Measurements from ENCODE around the gene LMAN2L.

Gene LMAN2L

GRCh38 chr2:96703021-96703751 lies 36.7 kb downstream of the LMAN2L start:
- no peak for DNase-seq (ENCODE audit: low spot score)

- DNase-seq (ENCODE audit: low spot score): no peak
These were observed 37.6 kb downstream of the LMAN2L start for GRCh38 chr2:96702098-96702785.

DNA sequence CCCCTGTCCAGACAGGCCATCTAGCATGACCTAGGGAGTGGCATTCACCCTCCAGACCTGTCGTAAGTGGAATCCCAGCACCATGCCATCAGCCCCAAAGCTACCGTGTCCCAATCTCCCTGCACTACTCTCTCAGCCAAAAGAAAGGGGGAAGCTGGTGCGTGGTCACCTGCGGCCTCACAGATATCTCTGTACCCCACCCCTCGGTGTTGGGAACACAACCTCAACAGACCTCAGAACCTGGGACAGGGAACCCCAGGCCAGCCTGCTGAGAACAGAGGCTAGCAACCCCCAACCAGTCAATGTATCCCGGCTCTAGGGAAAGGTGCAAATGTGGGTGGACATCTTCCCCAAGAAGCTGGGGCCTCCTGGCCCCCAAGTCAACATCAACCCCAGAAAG lies 38.2 kb downstream of the LMAN2L start:
- no peak for DNase-seq (ENCODE audit: low spot score)

DNA sequence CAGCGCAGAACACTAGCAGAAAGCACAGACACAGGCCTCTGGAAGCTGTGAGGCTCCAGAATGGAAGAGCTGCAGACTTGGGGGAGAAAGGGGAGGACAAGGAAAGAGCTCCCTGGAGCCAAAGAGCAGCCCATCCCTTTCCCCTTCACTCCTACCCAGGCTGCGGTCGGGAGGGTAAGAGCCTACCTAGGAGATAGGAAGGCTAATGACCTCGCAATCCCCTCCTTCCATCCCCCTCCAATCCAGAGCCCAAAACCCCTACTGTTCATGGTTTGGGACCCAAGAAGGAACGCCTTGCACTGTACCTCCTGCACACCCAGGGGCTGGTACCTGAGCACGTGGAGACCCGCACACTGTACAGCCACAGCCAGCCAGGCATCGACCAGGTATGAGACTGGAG lies 39.8 kb downstream of the LMAN2L start:
- no peak for DNase-seq (ENCODE audit: low spot score)

- DNase-seq (ENCODE audit: low spot score): no peak
These were observed 40.2 kb downstream of the LMAN2L start for GRCh38 chr2:96699621-96700020.

DNA sequence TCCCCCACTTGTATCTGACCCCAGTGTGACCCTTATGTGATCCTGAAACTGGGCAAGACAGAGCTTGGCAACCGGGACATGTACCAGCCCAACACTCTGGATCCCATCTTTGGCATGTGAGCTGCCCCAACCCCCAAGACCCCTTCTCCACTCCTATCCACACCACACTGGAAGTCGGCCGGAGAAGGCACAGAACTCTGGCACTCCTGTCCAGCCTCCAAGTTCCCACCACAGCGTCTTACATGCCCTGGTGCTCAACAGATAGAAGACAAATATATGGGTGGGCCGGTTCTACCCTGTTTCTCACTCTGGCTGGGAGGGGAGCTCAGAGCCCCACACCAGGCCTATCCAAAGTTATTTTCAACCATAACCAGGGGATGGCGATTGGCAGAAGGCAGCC lies 40.8 kb downstream of the LMAN2L start:
- DNase-seq (ENCODE audit: low spot score): no peak

DNA sequence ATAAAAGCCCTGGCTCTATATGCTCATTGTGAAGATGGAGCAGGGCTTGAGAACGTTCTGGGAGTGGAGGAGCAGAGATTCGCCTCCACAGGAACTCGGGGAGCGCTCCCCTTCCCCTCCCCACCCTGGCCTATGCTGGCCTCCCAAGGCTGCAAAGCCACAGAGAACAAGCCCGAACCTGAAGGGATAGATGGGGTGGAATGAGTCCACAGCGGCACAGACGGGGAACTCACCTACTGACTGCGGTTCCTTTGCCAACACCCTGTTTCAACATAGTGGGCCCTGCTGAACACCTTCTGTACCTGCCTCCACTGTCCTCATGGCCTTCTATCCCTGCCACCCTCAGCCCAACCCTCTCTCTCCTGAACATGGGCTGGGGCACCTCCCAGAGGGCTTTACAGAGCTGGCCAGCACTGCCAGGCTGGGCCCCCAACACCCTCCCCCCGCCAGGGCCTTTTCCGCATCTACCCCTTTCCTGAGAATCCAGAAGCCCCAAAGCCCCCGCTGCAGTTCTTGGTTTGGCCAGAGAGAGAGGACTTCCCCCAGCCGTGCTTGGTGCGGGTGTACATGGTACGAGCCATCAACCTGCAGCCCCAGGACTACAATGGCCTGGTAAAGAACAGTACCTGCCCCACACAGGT lies 41.5 kb downstream of the LMAN2L start:
- no peak for DNase-seq (ENCODE audit: low spot score)

DNA sequence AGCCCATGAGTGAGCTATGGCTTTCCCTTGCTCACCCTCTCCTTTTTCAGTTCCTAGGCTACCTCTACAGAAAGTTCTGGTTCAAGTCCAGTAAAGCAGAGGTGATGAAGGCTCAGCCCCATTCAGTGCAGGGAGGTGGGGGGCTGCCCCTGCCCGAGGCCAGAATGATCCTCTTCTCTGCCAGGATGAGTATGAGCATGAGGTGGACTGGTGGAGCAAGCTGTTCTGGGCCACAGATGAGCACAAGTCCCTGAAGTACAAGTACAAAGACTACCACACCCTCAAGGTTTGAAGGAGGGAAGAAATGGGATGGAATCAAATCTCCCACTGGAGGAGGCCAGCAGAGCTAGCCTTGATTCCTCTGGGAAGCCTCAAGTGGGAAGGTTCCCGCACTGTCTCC lies 42.4 kb downstream of the LMAN2L start:
- DNase-seq (ENCODE audit: low spot score): no peak

DNA sequence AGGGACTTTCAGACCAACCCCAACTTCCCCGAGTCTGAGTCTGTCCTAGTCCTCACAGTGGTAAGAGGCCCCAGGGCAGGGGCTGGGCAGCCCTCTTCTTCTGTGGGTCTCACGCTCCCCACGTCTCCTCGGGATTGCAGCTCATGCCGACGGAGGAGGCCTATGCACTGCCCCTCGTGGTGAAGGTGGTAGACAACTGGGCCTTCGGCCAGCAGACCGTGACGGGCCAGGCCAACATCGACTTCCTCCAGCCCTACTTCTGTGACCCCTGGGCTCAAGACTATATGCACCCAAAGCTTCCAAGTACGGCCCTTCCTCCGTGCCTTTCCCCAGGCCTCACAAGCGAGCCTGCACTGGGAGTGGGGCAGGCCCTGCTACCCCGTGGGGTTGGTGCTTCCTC lies 44.3 kb downstream of the LMAN2L start:
- DNase-seq (ENCODE audit: low spot score): no peak

- no peak for DNase-seq (ENCODE audit: low spot score)
These were observed 44.9 kb downstream of the LMAN2L start for GRCh38 chr2:96694816-96695455.

GRCh38 chr2:96694279-96694678 lies 45.6 kb downstream of the LMAN2L start:
- DNase-seq (ENCODE audit: low spot score): no peak

GRCh38 chr2:96693286-96694200 lies 46.3 kb downstream of the LMAN2L start:
- no peak for DNase-seq (ENCODE audit: low spot score)

DNA sequence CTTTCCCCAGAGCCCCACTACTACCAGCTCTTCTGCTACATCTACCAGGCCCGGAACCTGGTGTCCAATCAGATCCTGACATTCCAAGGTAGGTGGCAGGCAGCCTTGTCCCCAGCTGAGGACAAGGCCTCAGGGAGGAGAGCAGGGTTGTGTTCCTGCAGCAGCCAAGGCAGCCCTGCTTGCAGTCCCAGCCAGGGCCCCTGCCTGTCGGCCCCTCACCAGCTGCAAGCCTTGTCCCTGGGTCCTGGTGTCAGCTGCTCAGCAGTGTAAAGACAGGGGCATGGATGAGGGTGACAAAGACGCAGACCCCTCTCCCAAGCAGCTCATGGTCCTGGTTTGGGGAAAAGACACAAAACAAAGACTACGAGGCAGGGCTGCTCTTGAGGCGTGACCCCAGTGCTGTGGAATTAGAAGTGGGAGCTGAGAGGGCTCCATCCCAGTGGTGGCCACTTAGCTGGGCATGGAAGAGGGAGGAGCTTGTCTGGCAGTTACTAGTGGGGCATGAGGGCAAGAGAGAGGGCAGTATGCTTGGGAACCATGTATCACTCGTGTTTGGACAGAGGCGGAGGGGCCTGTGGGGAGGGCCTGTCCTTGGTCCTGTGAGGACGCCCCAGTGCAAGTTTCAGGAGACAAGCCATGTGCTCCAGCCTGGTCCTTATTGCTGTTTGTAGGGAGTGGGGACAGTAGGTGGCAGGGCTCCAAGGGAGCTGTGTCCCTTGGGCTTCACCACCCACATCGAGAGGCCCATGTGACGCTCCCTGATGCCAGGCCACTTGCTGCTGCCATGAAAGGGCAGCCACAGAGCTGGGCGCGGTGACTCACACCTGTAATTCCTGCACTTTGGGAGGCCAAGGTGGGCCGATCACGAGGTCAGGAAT lies 47.5 kb downstream of the LMAN2L start:
- DNase-seq (ENCODE audit: low spot score): no peak

DNA sequence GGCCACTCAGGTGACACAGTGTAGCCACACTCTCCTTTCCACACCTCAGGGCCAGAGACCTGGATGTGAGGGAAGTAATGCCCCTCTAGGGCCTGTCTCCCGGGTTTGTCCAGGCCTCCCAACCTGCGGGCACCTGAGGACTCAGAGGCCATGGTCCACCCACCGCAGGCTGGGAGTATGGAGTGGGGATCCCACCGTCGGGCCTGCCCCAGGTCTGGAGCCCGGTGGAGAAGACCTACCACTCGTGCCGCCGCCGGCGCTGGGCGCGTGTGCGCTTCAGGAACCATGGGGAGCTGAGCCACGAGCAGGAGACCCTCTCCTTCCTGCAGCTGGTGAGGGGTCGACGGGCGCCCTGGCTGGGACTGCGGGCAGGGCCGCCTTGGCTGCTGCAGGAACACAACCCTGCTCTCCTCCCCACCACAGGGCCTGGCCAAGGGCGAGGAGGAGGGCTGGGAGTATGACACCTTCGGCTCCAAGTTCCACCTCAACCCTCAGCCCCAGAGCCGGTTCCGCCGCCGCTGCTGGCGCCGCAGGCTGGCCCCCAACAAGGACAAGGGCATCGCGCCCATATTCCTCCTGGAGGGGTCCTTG lies 48.7 kb downstream of the LMAN2L start:
- no peak for DNase-seq (ENCODE audit: low spot score)

GRCh38 chr2:96690306-96691021 lies 49.4 kb downstream of the LMAN2L start:
- DNase-seq (ENCODE audit: low spot score): no peak

DNA sequence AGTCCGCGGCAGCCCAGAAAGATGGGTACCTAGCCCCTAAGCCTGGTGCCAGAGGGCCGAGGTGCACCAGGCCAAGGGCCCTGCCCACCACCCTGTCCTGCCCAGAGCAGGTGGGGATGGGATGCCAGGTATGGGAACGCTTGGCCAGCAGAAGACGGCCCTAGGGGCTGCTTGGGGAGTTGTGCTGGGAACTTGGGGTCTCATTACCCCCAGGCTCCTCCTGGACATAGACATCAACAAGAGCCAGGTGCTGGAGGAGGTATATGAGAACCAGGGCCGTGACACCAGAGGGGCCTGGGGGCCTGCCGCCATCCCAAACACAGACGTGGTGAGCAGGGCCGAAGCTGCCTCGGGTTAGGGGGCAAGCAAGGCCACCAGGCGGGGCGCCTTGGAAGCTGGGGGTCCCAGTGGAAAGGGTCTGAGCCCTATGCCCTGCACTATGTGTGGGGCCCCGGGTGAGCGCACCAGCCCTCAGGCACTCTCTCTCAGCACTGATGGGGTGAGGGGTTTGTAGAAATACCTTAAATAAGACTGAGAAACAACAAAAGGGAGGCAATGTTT lies 50.4 kb downstream of the LMAN2L start:
- no peak for DNase-seq (ENCODE audit: low spot score)

DNA sequence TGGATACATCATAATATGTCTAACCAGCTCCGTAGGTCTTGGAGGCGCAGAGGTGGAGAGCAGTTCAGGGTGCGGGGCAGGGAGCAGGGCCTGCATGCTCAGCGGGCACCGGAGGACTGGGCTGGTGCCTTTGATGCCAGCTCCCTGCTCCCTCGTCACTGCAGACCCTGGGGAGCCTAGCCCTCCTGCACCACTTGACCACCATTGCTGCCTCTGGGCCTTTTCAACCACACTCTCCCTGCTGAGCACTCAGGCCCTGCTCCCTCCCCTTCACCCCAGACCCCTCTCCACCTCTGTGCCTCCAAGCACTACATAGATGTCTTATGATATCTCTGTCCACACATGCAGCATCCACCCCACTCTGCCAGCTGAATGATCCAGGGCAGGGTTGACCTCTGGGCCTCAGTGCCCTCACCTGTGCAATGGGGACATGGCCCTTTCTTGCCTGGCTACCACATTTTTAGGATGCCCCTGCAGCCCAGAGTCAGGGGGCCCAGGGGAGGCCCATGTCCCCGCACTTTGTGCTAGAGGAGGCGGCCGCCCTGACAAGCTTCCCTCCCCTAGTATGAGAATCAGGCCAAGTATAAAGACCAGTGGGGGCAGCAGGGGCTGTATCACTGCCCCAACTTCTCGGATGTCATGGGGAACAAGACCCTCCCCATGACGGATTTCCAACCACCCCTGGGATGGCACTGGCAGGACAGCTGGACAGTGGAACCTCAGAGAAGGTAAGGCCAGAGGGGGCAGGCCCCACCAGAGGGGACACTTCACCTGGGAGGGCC lies 51.0 kb downstream of the LMAN2L start:
- no peak for DNase-seq (ENCODE audit: low spot score)
